Heart right ventricle (tissue), 16 donors: ENCODE data around the gene SMOC1. TPM values are rescaled to one million over a fixed set of nuclear protein-coding genes. Genes with fewer than 3 reads are reported as not detected.

Experiments
- ATAC-seq, 8 donors: fragments of 200-7000 bp; cut with Tn5 transposase; one replicate each; pipeline ENCODE4 v1.9.1; 2020; ENCODE audit warnings: mild to moderate bottlenecking in 8 of 8, moderate library complexity in 8 of 8, moderate number of reproducible peaks in 1 of 8
- DNase-seq, 2 donors: peaks; one replicate each; pipeline ENCODE4 v3.0.0-alpha.2; 2020
- H3K27ac ChIP-seq, 10 donors: fragments of 200-600 bp; sonication (generic) in 2 of 10; one replicate each; pipeline versions ENCODE4 v1.5.0 to v1.8.0; 2020 to 2022; ENCODE audit warnings: mild to moderate bottlenecking in 3 of 10
- H3K27me3 ChIP-seq, 7 donors: fragments of 200-600 bp; one replicate each; pipeline ENCODE4 v1.8.0; 2021 to 2022; ENCODE audit warnings: mild to moderate bottlenecking in 2 of 7
- H3K36me3 ChIP-seq, 9 donors: fragments of 200-600 bp; sonication (generic) in 1 of 9; one replicate each; pipeline versions ENCODE4 v1.5.0 to v1.8.0; 2020 to 2022; ENCODE audit warnings: mild to moderate bottlenecking in 2 of 9
- H3K4me1 ChIP-seq, 9 donors: fragments of 200-600 bp; sonication (generic) in 1 of 9; one replicate each; pipeline versions ENCODE4 v1.5.0 to v1.8.0; 2020 to 2022; ENCODE audit warnings: mild to moderate bottlenecking in 4 of 9
- H3K4me3 ChIP-seq, 10 donors: fragments of 200-600 bp; sonication (generic) in 2 of 10; one replicate each; pipeline versions ENCODE4 v1.5.0 to v1.8.0; 2020 to 2022; ENCODE audit warnings: mild to moderate bottlenecking in 7 of 10, moderate library complexity in 2 of 10
- H3K9me3 ChIP-seq, 11 donors: fragments of 200-600 bp in 10 of 11; sonication (generic) in 2 of 11; one replicate each; pipeline versions ENCODE4 v1.5.0 to v1.8.0; 2013 to 2022; ENCODE audit warnings: mild to moderate bottlenecking in 2 of 11, control low read depth in 1 of 11, moderate library complexity in 1 of 11
- CTCF ChIP-seq, 9 donors: fragments of 200-600 bp; sonication (generic) in 2 of 9; IDR thresholded peaks; one replicate each; pipeline versions ENCODE4 v1.5.0 to v1.8.0; 2021 to 2022; ENCODE audit warnings: antibody characterized with exemption in 9 of 9, mild to moderate bottlenecking in 5 of 9, moderate library complexity in 1 of 9
- WGBS, 2 donors: extraction: QIAGEN DNeasy Blood & Tissue Kit; methylation state at CpG; one replicate each; pipeline ENCODE4 v1.1.7; 2013; ENCODE audit warnings: inconsistent platforms in 1 of 2; 5-methylcytosine and 5-hydroxymethylcytosine counted together
- intact Hi-C, 10 donors: fragments of 100-400 bp; cut with DNase I; formaldehyde crosslinking; loops; one replicate each; pipeline versions ENCODE4 v1.11.1 to v1.14.2; 2022
- polyA plus RNA-seq, 2 donors: library from polyadenylated mRNA; stranded (reverse); fragments of 200-250 nt; gene quantifications; one replicate each; pipeline ENCODE4 v1.2.3, GENCODE V29; 2013
- total RNA-seq, 10 donors: library from RNA; stranded (reverse); fragmentation: NEBNext Ultra II Directional in 3 of 10; extraction: Animal tissue kit (Norgen Biotek cat#: 25700) in 3 of 10; gene quantifications; one replicate each; pipeline versions ENCODE4 v1.2.1 to v1.2.4, GENCODE V29; 2021 to 2023
- donor health status: Arrhythmogenic right ventricular cardiomyopathy.
- donor health status: ischemic (EF 13 %, LVEDD 7.1; RV severe dilation, severe dysfunction).
- donor health status: healthy with polysubstance abuse.
- donor health status: DM: no; HTN: yes; CAD: no.
- donor health status: DM: no; HTN: no; CAD: no.
- donor health status: ischemic (EF 25% LVEDD 6.9; RV normal size, moderate dysfunction).
- donor health status: ischemic (EF 25% LVEDD 5.7; RV mildly dilated, moderate dysfunction).
- donor health status: healthy.
- donor health status: DM: yes; HTN: yes; CAD: no.
- donor health status: Ischemic cardiomyopathy.
- donor health status: ischemic (EF 35%, LVEDD 5.7; RV mildly dilated, moderate dysfunction).
- donor health status: nonischemic (EF 11% LVEDD 7.7; RV severe dilation, severe dysfunction).
- donor health status: DM: yes; HTN: yes; CAD: no.
- donor health status: PGD.
- donor health status: ischemic (EF 29% LVEDD 5.4; RV normal size, mild dysfunction).
- donor health status: nonischemic (EF 23%, LVEDD 6.1; RV moderate dilation, normal function).

The SMOC1 gene
- total and polyA plus RNA-seq, 12 donors: 0.15 to 6.8 (median 1.3) TPM

- no peak overlapping the region for H3K27ac ChIP-seq
- no peak for ATAC-seq
- H3K36me3 ChIP-seq: no peaks in the 10 kb centered on the region
- H3K4me1 ChIP-seq: no peaks in the 10 kb centered on the region
- 74 to 75% methylated on average over 11 of the region's 11 CpGs for WGBS, 2 donors
- no peak for DNase-seq
- intact Hi-C loops: no loop called here
- no peak overlapping the region for H3K4me3 ChIP-seq
- H3K27me3 ChIP-seq: peaks cover 0 to 27% (median 20%) of the 10 kb centered on the region in 7 donors
- no peak for TF ChIP-seq CTCF (IDR thresholded peaks at IDR 0.05)
- no peaks in the 10 kb centered on the region for H3K9me3 ChIP-seq
These were observed 76.9 kb downstream of the SMOC1 start for GRCh38 chr14:69955855-69956845.

- 59 to 70% methylated on average over 3 of the region's 3 CpGs for WGBS, 2 donors
- no peak for DNase-seq
- no peak for TF ChIP-seq CTCF (IDR thresholded peaks at IDR 0.05)
- Histone ChIP-seq H3K4me3 (no peak overlapping the region), H3K9me3 (no peaks in the 10 kb centered on the region), H3K27ac (no peak overlapping the region), H3K27me3 (peaks cover 0 to 30% (median 20%) of the 10 kb centered on the region in 7 donors), H3K4me1 (no peaks in the 10 kb centered on the region), H3K36me3 (no peaks in the 10 kb centered on the region)
- ATAC-seq: no peak
- intact Hi-C loops: no loop called here
These were observed 77.8 kb downstream of the SMOC1 start for GRCh38 chr14:69956970-69957369.

- no peaks in the 10 kb centered on the region for H3K36me3 ChIP-seq
- intact Hi-C loops: no loop called here
- H3K27me3 ChIP-seq: peaks cover 0 to 27% (median 17%) of the 10 kb centered on the region in 7 donors
- no peak overlapping the region for H3K4me3 ChIP-seq
- WGBS, 2 donors: 48 to 98% methylated on average over 1 of the region's 1 CpG
- H3K9me3 ChIP-seq: no peaks in the 10 kb centered on the region
- DNase-seq (no peak), ATAC-seq (no peak)
- H3K27ac ChIP-seq: no peak overlapping the region
- TF ChIP-seq CTCF (IDR thresholded peaks at IDR 0.05): no peak
- H3K4me1 ChIP-seq: no peaks in the 10 kb centered on the region
These were observed 78.8 kb downstream of the SMOC1 start for GRCh38 chr14:69957986-69958385.

GRCh38 chr14:69959136-69959535, 79.9 kb downstream of the SMOC1 start:
- no peak for ATAC-seq
- Histone ChIP-seq H3K4me3 (no peak overlapping the region), H3K27ac (no peak overlapping the region), H3K9me3 (no peaks in the 10 kb centered on the region), H3K4me1 (no peaks in the 10 kb centered on the region), H3K36me3 (no peaks in the 10 kb centered on the region), H3K27me3 (peaks cover 0 to 27% (median 10%) of the 10 kb centered on the region in 7 donors)
- 84 to 90% methylated on average over 3 of the region's 3 CpGs for WGBS, 2 donors
- TF ChIP-seq CTCF (IDR thresholded peaks at IDR 0.05): no peak
- intact Hi-C loops: no loop called here
- no peak for DNase-seq
